IMR-90 (cell line): ENCODE data around the gene CMTR1.
"Not testable (repeated sequence)": the region's sequence is repeated elsewhere in the genome, so short reads cannot be mapped to it uniquely, and the experiment has no call there.

Experiments used
- CEBPB ChIP-seq: IDR thresholded peaks from 2 replicates; pipeline ENCODE4 v1.6.1; 2012; ENCODE audit warnings: low read depth, low read length, improper control_type of control experiment
- CHD1 ChIP-seq: IDR thresholded peaks from 2 replicates; pipeline ENCODE4 v1.6.1; 2012; ENCODE audit warnings: low read depth, low read length, improper control_type of control experiment
- MXI1 ChIP-seq: IDR thresholded peaks from 2 replicates; pipeline ENCODE4 v1.6.1; 2012; ENCODE audit warnings: low read depth, mild to moderate bottlenecking, low read length, moderate library complexity, borderline replicate concordance
- POLR2A ChIP-seq: IDR thresholded peaks from 2 replicates; pipeline ENCODE4 v1.6.1; 2012; ENCODE audit warnings: mild to moderate bottlenecking, low read depth, low read length
- RFX5 ChIP-seq: IDR thresholded peaks from 2 replicates; pipeline ENCODE4 v1.8.0; 2012; ENCODE audit warnings: low read depth, mild to moderate bottlenecking, low read length, moderate library complexity
- TF ChIP-seq, protein P1 (sequence below): conservative IDR thresholded peaks from 2 replicates; pipeline ENCODE4 v1.5.1; 2012; ENCODE audit warnings: mild to moderate bottlenecking, low read depth, low read length, improper control_type of control experiment

DNA sequence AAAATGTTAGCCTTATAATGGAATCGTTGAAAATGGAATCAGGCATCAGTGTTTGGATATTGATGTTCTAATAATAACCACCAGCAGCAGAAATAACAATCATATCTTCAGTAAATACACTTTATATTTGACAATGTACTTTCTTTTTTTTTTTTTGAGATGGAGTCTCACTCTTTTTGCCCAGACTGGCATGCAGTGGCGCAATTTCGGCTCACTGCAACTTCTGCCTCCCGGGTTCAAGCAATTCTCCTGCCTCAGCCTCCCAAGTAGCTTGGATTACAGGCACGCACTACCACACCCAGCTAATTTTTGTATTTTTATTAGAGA lies 10.2 kb downstream of the CMTR1 start:
- TF ChIP-seq, protein P1, sequence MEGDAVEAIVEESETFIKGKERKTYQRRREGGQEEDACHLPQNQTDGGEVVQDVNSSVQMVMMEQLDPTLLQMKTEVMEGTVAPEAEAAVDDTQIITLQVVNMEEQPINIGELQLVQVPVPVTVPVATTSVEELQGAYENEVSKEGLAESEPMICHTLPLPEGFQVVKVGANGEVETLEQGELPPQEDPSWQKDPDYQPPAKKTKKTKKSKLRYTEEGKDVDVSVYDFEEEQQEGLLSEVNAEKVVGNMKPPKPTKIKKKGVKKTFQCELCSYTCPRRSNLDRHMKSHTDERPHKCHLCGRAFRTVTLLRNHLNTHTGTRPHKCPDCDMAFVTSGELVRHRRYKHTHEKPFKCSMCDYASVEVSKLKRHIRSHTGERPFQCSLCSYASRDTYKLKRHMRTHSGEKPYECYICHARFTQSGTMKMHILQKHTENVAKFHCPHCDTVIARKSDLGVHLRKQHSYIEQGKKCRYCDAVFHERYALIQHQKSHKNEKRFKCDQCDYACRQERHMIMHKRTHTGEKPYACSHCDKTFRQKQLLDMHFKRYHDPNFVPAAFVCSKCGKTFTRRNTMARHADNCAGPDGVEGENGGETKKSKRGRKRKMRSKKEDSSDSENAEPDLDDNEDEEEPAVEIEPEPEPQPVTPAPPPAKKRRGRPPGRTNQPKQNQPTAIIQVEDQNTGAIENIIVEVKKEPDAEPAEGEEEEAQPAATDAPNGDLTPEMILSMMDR, result not testable (repeated sequence)
- TF ChIP-seq POLR2A, RFX5, CHD1, MXI1, CEBPB: not testable (repeated sequence)
